ENCODE measurements around the gene ARL8B.
A peak's percentile ranks its signal among the peaks of the same experiment; 100 is the strongest.

ARL8B gene

DNA sequence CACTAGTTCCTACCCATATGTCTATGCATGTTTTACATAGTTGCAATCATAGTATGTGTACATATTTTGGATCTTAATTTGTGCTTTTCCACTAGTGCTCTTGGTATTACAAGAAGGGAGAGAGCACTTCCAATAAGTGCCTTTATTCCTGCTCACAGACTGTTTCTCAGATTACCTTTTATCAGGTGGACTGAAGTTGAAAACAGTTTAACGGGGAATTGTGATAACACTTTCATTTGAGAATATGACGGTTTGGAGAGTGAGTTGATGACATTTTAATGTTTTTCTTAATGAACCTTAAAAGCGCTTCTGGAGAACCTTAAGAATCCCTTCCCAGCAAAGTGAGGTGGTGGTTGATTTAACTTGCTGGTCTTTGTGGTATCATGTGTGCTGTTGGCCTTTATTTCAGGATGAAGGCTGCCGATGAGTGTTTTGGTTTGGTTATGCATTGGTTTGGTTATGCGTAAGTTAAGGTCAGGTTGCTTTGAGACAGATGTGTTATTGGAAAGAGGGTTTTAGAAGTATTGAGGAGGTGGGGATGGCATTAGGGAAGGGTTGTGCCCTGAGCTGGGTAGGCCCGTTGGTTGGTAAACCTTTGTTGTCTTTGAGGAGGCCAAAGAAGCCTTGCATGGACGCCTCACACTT, 68.2 kb downstream of the ARL8B start:
- H3K9ac ChIP-seq (ENCODE audit: low read length in 5 of 5) = peak overlapping the region in 1 of 5 donors; percentile 35
- H3K4me3 ChIP-seq (ENCODE audit: low read depth in 1 of 5, low read length in 5 of 5) = peak overlapping the region in 1 of 5 donors; percentile 28
- no peaks in the 10 kb centered on the region for H3K9me3 ChIP-seq (ENCODE audit: control insufficient read depth in 5 of 5, low read length in 5 of 5)
- H3K36me3 ChIP-seq (ENCODE audit: control insufficient read depth in 5 of 5, insufficient read depth in 5 of 5, low read length in 5 of 5) = peaks cover 0 to 3% (median 0%) of the 10 kb centered on the region in 5 donors
- peaks cover 5 to 35% (median 33%) of the 10 kb centered on the region in 5 donors for H3K4me1 ChIP-seq (ENCODE audit: control insufficient read depth in 5 of 5, insufficient read depth in 5 of 5, low read length in 5 of 5)
- no peak overlapping the region for H3K27ac ChIP-seq (ENCODE audit: low read depth, low read length)
- H3K27me3 ChIP-seq (ENCODE audit: control insufficient read depth in 5 of 5, insufficient read depth in 4 of 5, low read length in 5 of 5) = no peaks in the 10 kb centered on the region

DNA sequence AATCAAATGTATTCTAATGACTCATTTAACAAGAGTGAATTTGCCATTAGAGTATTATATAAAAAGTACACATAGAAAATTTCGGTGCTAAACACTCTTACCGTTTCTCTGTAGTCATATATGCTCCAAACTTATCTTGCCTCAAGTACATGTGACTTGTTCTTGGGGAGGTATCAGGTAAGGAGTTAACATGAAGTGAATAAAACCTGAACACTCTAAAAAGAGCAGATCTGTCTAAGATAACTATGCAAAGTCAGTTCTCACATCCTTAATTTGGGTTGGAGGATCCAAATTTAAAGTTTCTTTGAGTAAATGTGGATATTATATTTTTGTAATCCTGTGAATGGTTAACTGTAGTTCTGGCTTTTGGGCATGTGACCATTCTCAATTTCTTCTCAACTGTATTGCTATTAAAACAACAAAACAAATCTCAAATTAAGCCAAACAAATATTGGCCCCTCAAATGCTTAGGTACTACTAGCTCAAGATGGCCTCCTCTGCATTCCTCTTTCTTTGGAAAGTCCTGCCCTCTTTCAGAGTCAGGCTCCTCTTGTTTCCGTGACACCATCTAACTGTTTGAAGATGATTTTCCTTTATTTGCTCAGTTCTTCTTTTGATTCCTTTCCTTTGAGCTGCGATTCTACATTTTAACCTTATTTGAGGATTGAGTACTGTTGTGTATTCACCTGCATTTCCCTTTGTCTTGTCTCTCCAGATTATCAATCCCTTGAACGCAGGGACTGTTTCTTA, 69.6 kb downstream of the ARL8B start:
- H3K27ac ChIP-seq (ENCODE audit: low read depth, low read length) = no peak overlapping the region
- H3K27me3 ChIP-seq (ENCODE audit: control insufficient read depth in 5 of 5, insufficient read depth in 4 of 5, low read length in 5 of 5) = no peaks in the 10 kb centered on the region
- no peak overlapping the region for H3K9ac ChIP-seq (ENCODE audit: low read length in 5 of 5)
- no peak overlapping the region for H3K4me3 ChIP-seq (ENCODE audit: low read depth in 1 of 5, low read length in 5 of 5)
- H3K36me3 ChIP-seq (ENCODE audit: control insufficient read depth in 5 of 5, insufficient read depth in 5 of 5, low read length in 5 of 5) = peaks cover 0 to 3% (median 0%) of the 10 kb centered on the region in 5 donors
- H3K4me1 ChIP-seq (ENCODE audit: control insufficient read depth in 5 of 5, insufficient read depth in 5 of 5, low read length in 5 of 5) = peaks cover 4 to 37% (median 33%) of the 10 kb centered on the region in 5 donors
- H3K9me3 ChIP-seq (ENCODE audit: control insufficient read depth in 5 of 5, low read length in 5 of 5) = no peaks in the 10 kb centered on the region

DNA sequence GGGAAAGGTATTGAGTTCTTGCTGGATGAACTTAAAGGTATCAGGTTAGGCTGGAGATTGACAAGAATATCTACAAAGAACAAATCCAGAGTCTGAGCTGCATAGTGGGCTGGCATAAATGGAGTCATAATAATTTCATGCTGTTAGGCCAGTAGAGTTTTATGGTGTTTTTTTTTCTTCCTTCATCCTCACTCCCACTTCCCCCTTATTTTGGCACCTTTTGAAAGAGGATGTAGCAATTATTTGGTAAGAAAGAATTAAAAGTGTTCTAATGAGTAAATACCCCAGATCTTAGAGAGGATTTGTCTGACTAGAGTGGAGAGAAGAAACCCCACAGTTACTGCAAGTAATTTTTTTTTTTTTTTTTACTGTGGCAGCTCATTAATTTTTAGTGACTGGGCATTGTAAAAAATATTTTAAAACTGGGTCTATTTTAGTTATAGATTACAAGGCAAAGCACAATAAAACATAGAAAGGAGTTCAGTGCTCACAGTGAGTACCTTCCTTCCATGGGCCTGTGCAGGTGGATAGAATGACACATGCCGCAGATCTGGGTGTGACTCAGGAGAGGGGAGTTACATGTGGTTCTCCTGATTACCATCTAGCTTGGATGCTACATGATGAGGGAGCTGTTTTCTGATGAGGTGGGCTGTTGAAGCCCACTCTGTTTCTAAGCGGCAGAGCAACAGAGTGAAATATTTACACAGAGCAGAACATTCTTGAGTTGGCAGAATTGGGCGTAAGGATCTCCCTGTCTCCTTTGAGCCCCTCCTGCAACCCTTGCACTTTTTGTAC, 70.7 kb downstream of the ARL8B start:
- Histone ChIP-seq H3K36me3 (ENCODE audit: control insufficient read depth in 5 of 5, insufficient read depth in 5 of 5, low read length in 5 of 5) (peaks cover 0 to 3% (median 0%) of the 10 kb centered on the region in 5 donors), H3K27ac (ENCODE audit: low read depth, low read length) (no peak overlapping the region), H3K4me3 (ENCODE audit: low read depth in 1 of 5, low read length in 5 of 5) (no peak overlapping the region), H3K4me1 (ENCODE audit: control insufficient read depth in 5 of 5, insufficient read depth in 5 of 5, low read length in 5 of 5) (peaks cover 4 to 43% (median 40%) of the 10 kb centered on the region in 5 donors), H3K9me3 (ENCODE audit: control insufficient read depth in 5 of 5, low read length in 5 of 5) (no peaks in the 10 kb centered on the region), H3K9ac (ENCODE audit: low read length in 5 of 5) (peak overlapping the region in 1 of 5 donors; percentile 22), H3K27me3 (ENCODE audit: control insufficient read depth in 5 of 5, insufficient read depth in 4 of 5, low read length in 5 of 5) (no peaks in the 10 kb centered on the region)

DNA sequence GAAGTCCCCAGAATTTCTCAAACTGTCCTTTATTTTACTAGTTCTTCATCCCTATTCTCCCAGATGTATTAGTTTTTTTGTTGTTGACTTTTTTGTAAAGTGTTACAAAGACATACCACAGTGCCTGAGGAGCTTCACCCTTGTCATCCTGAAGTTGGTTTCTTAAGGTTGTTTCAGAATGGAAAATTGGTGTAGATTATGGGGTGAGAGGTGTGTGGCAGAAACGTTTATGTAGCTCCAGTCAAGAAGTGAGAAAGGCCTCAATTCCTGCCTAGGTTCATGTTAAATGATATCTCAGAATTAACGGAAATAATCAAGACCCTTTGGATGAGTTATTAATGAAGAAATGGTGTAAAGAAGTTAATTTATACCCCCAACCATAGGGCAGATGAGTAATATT, 72.2 kb downstream of the ARL8B start:
- no peak overlapping the region for H3K9ac ChIP-seq (ENCODE audit: low read length in 5 of 5)
- H3K27me3 ChIP-seq (ENCODE audit: control insufficient read depth in 5 of 5, insufficient read depth in 4 of 5, low read length in 5 of 5) = no peaks in the 10 kb centered on the region
- peak overlapping the region; percentile 21 for H3K27ac ChIP-seq (ENCODE audit: low read depth, low read length)
- peaks cover 0 to 3% (median 2%) of the 10 kb centered on the region in 5 donors for H3K36me3 ChIP-seq (ENCODE audit: control insufficient read depth in 5 of 5, insufficient read depth in 5 of 5, low read length in 5 of 5)
- no peaks in the 10 kb centered on the region for H3K9me3 ChIP-seq (ENCODE audit: control insufficient read depth in 5 of 5, low read length in 5 of 5)
- no peak overlapping the region for H3K4me3 ChIP-seq (ENCODE audit: low read depth in 1 of 5, low read length in 5 of 5)
- peaks cover 0 to 44% (median 31%) of the 10 kb centered on the region in 5 donors for H3K4me1 ChIP-seq (ENCODE audit: control insufficient read depth in 5 of 5, insufficient read depth in 5 of 5, low read length in 5 of 5)

DNA sequence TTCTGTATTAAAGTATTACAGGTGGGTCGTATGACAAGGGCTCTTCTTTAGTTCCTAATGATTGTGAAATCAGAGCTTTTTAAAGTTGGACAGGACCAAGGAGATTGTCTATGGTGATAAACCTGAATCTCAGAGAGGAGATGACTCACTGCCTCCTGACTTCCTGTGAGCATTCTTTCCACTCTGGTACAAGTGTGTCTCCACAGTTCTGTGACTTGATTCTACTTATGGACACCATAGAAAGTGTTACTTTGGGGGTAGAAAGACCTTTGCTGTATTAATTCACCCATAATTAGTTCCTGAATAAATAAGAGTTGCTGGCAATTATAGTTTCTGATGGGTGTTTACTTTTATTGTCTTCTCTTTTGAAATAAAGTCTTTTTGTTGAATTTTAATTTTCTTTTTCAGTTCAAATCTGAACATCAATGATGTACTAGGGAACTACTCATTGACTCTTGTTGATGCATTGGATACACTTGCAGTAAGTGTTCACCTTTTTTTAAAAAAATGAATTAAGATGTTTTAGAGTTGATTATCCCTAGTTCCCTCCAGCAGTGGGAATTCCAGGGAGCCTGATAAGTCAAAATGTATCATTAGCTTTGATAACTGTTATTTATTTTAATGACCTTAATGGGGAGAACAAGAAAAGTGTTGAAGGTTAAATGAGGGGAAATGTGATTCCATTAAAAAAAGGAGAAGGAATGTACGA, 72.9 kb downstream of the ARL8B start:
- Histone ChIP-seq H3K4me1 (ENCODE audit: control insufficient read depth in 5 of 5, insufficient read depth in 5 of 5, low read length in 5 of 5) (peaks cover 0 to 43% (median 30%) of the 10 kb centered on the region in 5 donors), H3K27me3 (ENCODE audit: control insufficient read depth in 5 of 5, insufficient read depth in 4 of 5, low read length in 5 of 5) (no peaks in the 10 kb centered on the region), H3K27ac (ENCODE audit: low read depth, low read length) (peak overlapping the region; percentile 21), H3K36me3 (ENCODE audit: control insufficient read depth in 5 of 5, insufficient read depth in 5 of 5, low read length in 5 of 5) (peaks cover 0 to 9% (median 7%) of the 10 kb centered on the region in 5 donors), H3K9ac (ENCODE audit: low read length in 5 of 5) (no peak overlapping the region), H3K4me3 (ENCODE audit: low read depth in 1 of 5, low read length in 5 of 5) (no peak overlapping the region), H3K9me3 (ENCODE audit: control insufficient read depth in 5 of 5, low read length in 5 of 5) (no peaks in the 10 kb centered on the region)

DNA sequence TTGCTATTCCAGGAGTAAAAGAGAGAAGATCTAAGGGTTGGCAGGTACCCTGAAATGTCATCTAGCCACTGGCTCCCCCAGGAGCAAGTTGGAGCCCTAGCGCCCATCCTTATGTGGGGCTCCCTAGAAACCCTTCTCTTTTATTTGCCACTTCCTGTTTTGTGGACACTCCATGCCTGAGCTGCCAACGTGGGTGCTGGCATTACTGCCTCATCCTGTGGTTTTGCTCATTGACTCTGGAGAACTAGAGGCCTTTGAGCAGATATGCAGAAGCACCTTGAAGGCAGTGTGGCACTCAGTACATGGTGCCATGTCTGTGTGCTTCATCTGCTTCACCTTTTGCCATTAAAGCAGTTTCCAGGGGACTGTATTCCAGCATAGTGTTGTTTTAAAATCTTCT, 73.5 kb downstream of the ARL8B start:
- Histone ChIP-seq H3K4me1 (ENCODE audit: control insufficient read depth in 5 of 5, insufficient read depth in 5 of 5, low read length in 5 of 5) (peaks cover 0 to 37% (median 24%) of the 10 kb centered on the region in 5 donors), H3K4me3 (ENCODE audit: low read depth in 1 of 5, low read length in 5 of 5) (no peak overlapping the region), H3K27me3 (ENCODE audit: control insufficient read depth in 5 of 5, insufficient read depth in 4 of 5, low read length in 5 of 5) (no peaks in the 10 kb centered on the region), H3K27ac (ENCODE audit: low read depth, low read length) (peak overlapping the region; percentile 21), H3K9me3 (ENCODE audit: control insufficient read depth in 5 of 5, low read length in 5 of 5) (no peaks in the 10 kb centered on the region), H3K9ac (ENCODE audit: low read length in 5 of 5) (peak overlapping the region in 1 of 5 donors; percentile 10), H3K36me3 (ENCODE audit: control insufficient read depth in 5 of 5, insufficient read depth in 5 of 5, low read length in 5 of 5) (peaks cover 0 to 13% (median 10%) of the 10 kb centered on the region in 5 donors)

DNA sequence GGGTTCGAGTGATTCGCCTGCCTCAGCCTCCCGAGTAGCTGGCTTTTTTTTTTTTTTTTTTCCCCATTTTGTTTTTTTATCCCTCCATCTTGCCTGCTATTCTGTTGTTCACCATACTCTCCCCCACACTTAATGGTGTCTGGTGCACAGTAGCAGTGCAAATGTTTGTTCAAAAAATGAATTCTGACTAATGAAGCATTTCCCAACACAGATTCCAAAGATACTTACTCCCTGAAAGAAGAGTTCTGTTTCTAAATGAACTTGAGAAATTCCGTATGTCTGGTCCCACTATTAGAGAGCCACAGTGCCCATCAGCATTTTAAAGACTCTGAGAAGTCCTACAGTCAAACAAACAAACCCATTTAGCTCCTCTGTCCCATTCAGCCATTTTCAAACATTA, 74.9 kb downstream of the ARL8B start:
- Histone ChIP-seq H3K4me3 (ENCODE audit: low read depth in 1 of 5, low read length in 5 of 5) (no peak overlapping the region), H3K27ac (ENCODE audit: low read depth, low read length) (peak overlapping the region; percentile 21), H3K4me1 (ENCODE audit: control insufficient read depth in 5 of 5, insufficient read depth in 5 of 5, low read length in 5 of 5) (peaks cover 0 to 37% (median 24%) of the 10 kb centered on the region in 5 donors), H3K27me3 (ENCODE audit: control insufficient read depth in 5 of 5, insufficient read depth in 4 of 5, low read length in 5 of 5) (no peaks in the 10 kb centered on the region), H3K9me3 (ENCODE audit: control insufficient read depth in 5 of 5, low read length in 5 of 5) (no peaks in the 10 kb centered on the region), H3K36me3 (ENCODE audit: control insufficient read depth in 5 of 5, insufficient read depth in 5 of 5, low read length in 5 of 5) (peaks cover 6 to 22% (median 16%) of the 10 kb centered on the region in 5 donors), H3K9ac (ENCODE audit: low read length in 5 of 5) (peak overlapping the region in 1 of 5 donors; percentile 38)

DNA sequence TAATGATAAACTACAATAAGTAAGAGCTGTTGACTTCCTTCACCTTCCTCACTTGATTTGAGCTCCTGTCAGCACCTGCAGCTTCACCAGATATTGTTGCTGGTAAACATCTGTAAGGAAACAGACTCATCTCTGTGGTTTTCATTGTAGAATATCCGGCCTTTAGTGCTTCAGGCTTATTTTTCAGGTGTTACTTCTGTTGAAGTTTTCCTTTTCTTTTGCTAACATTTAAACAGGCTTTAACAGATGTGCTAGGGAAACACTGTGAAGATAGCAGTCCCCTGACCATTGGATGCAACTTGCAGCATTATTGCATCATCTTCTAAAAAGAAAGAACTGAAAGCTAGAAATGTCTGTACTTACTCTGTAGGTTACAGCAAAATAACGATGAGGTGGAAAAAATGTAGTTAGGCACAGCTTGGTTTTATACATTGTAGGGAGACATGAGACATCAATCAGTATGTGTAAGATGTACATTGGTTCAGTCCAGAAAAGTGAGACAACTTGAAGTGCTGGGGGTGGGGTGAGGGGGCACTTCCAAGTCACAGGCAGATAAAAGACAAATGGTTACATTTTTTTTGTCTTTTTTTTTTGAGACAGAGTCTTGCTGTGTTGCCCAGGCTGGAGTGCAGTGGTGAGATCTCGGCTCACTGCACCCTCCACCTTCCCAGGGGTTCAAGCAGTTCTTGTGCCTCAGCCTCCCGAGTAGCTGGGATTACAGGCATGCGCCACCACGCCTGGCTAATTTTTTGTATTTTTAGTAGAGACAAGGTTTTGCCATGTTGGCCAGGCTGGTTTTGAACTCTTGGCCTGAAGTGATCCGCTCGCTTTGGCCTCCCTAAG, 75.6 kb downstream of the ARL8B start:
- Histone ChIP-seq H3K4me1 (ENCODE audit: control insufficient read depth in 5 of 5, insufficient read depth in 5 of 5, low read length in 5 of 5) (peaks cover 0 to 37% (median 28%) of the 10 kb centered on the region in 5 donors), H3K27ac (ENCODE audit: low read depth, low read length) (peak overlapping the region; percentile 21), H3K9me3 (ENCODE audit: control insufficient read depth in 5 of 5, low read length in 5 of 5) (no peaks in the 10 kb centered on the region), H3K4me3 (ENCODE audit: low read depth in 1 of 5, low read length in 5 of 5) (no peak overlapping the region), H3K9ac (ENCODE audit: low read length in 5 of 5) (peak overlapping the region in 1 of 5 donors; percentile 38), H3K27me3 (ENCODE audit: control insufficient read depth in 5 of 5, insufficient read depth in 4 of 5, low read length in 5 of 5) (no peaks in the 10 kb centered on the region), H3K36me3 (ENCODE audit: control insufficient read depth in 5 of 5, insufficient read depth in 5 of 5, low read length in 5 of 5) (peaks cover 13 to 29% (median 20%) of the 10 kb centered on the region in 5 donors)

DNA sequence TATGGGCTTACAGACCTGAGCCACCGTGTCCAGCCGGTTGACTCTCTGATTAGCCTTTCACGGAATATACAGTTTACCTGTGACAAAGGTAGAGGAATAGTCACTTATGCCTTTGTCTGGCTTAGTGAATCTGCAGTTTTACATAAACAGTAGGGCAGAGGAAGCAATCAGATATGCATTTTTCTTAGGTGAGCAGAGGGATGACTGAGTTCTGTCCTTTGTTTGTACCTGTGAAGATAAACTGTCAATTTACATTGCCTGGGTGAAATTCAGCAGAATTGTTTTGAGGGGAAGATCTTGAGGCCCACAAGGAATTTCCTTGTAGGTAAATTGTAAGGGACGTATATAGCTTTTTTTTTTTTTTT, 76.2 kb downstream of the ARL8B start:
- Histone ChIP-seq H3K36me3 (ENCODE audit: control insufficient read depth in 5 of 5, insufficient read depth in 5 of 5, low read length in 5 of 5) (peaks cover 17 to 35% (median 26%) of the 10 kb centered on the region in 5 donors), H3K27me3 (ENCODE audit: control insufficient read depth in 5 of 5, insufficient read depth in 4 of 5, low read length in 5 of 5) (no peaks in the 10 kb centered on the region), H3K9me3 (ENCODE audit: control insufficient read depth in 5 of 5, low read length in 5 of 5) (no peaks in the 10 kb centered on the region), H3K4me1 (ENCODE audit: control insufficient read depth in 5 of 5, insufficient read depth in 5 of 5, low read length in 5 of 5) (peaks cover 0 to 37% (median 28%) of the 10 kb centered on the region in 5 donors), H3K27ac (ENCODE audit: low read depth, low read length) (no peak overlapping the region), H3K4me3 (ENCODE audit: low read depth in 1 of 5, low read length in 5 of 5) (no peak overlapping the region), H3K9ac (ENCODE audit: low read length in 5 of 5) (no peak overlapping the region)
